ENCODE data around the gene TAGAP. TPM values are rescaled to one million over a fixed set of nuclear protein-coding genes. Genes with fewer than 3 reads are reported as not detected.

The TAGAP gene
- total and polyA plus RNA-seq, 9 of the 15 experiments (the other 6 are each of a cell fraction or from before 2014, with no cell fraction given) = 0.07 TPM; not detected in 8

GRCh38 chr6:158999666-159000403 is 45.0 kb downstream of the TAGAP start, which contains the start of gene RSPH3 (continued):
- TF ChIP-seq GABPB1 (CRISPR knock-in tag; IDR thresholded peaks at IDR 0.05) = peak; percentile 99
- no peak for TF ChIP-seq NR1H2 (CRISPR knock-in tag; IDR thresholded peaks at IDR 0.05)
- TF ChIP-seq EP400 (IDR thresholded peaks at IDR 0.05) = peak; percentile 99
- TF ChIP-seq CREB1 (IDR thresholded peaks at IDR 0.05) = no peak; the same call in 1 of the 2 replicates
- peak; percentile 64 for TF ChIP-seq CREB1 (CRISPR knock-in tag; IDR thresholded peaks at IDR 0.05)
- TF ChIP-seq CREM (IDR thresholded peaks at IDR 0.05; ENCODE audit: low read depth) = no peak
- no peak for TF ChIP-seq PRMT5 (CRISPR knock-in tag; IDR thresholded peaks at IDR 0.05)
- no peak for TF ChIP-seq ZNF561 (CRISPR knock-in tag; conservative IDR thresholded peaks at IDR 0.05)
- no peak for TF ChIP-seq TCF7L2 (IDR thresholded peaks at IDR 0.05; ENCODE audit: low read depth, low read length)
- TF ChIP-seq ILK (tag; IDR thresholded peaks at IDR 0.05; ENCODE audit: borderline replicate concordance, low read depth) = no peak

GRCh38 chr6:158999154-158999665 is 45.6 kb downstream of the TAGAP start:
- H3K79me2 ChIP-seq (ENCODE audit: control insufficient read depth, insufficient read depth, low read length) = peaks cover 10% of the 10 kb centered on the region; the same call in 2 of the 3 replicates
- intact Hi-C loops (cut with micrococcal nuclease) = no loop called here
- H2AFZ ChIP-seq (ENCODE audit: low read depth, low read length) = peak overlapping the region; percentile 96
- TF ChIP-seq, protein P1, sequence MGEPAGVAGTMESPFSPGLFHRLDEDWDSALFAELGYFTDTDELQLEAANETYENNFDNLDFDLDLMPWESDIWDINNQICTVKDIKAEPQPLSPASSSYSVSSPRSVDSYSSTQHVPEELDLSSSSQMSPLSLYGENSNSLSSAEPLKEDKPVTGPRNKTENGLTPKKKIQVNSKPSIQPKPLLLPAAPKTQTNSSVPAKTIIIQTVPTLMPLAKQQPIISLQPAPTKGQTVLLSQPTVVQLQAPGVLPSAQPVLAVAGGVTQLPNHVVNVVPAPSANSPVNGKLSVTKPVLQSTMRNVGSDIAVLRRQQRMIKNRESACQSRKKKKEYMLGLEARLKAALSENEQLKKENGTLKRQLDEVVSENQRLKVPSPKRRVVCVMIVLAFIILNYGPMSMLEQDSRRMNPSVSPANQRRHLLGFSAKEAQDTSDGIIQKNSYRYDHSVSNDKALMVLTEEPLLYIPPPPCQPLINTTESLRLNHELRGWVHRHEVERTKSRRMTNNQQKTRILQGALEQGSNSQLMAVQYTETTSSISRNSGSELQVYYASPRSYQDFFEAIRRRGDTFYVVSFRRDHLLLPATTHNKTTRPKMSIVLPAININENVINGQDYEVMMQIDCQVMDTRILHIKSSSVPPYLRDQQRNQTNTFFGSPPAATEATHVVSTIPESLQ (CRISPR knock-in tag; IDR thresholded peaks at IDR 0.05) = no peak
- no peak for TF ChIP-seq SRSF9 (IDR thresholded peaks at IDR 0.05; ENCODE audit: borderline replicate concordance, low read depth, low read length)
- no peak for TF ChIP-seq KAT7 (CRISPR knock-in tag; IDR thresholded peaks at IDR 0.05; ENCODE audit: borderline replicate concordance)
- TF ChIP-seq EZH2 (IDR thresholded peaks at IDR 0.05; ENCODE audit: borderline replicate concordance, low read depth, low read length) = no peak
- TF ChIP-seq MYNN (IDR thresholded peaks at IDR 0.05) = peak; percentile 30; the same call in 1 of the 2 replicates
- no peak for TF ChIP-seq MYNN (CRISPR knock-in tag; IDR thresholded peaks at IDR 0.05)
- no peak for TF ChIP-seq JUN (IDR thresholded peaks at IDR 0.05; ENCODE audit: borderline replicate concordance, low read depth, low read length)
- peak; percentile 75; the same call in 1 of the 2 replicates for TF ChIP-seq JUN (CRISPR knock-in tag; IDR thresholded peaks at IDR 0.05; ENCODE audit: borderline replicate concordance)
- TF ChIP-seq BRCA1 (IDR thresholded peaks at IDR 0.05) = no peak
- 0 out of 2 replicates have a peak, but pooled peaks have one; percentile 31 for TF ChIP-seq BRCA1 (CRISPR knock-in tag; IDR thresholded peaks at IDR 0.05)
- TF ChIP-seq SMC3 (conservative IDR thresholded peaks at IDR 0.05; ENCODE audit: insufficient read depth, low read depth, low read length) = 0 out of 2 replicates have a peak, but pooled peaks have one; percentile 11

More at GRCh38 chr6:158999154-158999665, 45.6 kb downstream of the TAGAP start:
- CTCF ChIA-PET (ENCODE audit: low intra/inter-chr PET ratio) = interaction anchor here (0.9 kb wide), 1 partner anchor 205 kb away, joined by 3 read pairs; no protein-coding TSS in a partner anchor
- Histone ChIP-seq H3K9me3 (replicated peaks; ENCODE audit: control insufficient read depth, insufficient read depth, low read depth, low read length) (no peaks in the 10 kb centered on the region), H3K4me1 (replicated peaks in 1 of 2; ENCODE audit: control insufficient read depth in 2 of 2, insufficient read depth in 2 of 2, low read length in 2 of 2) (peaks cover 4 to 19% of the 10 kb centered on the region in 2 experiments; a peak in 4 of 5 replicates), H3K9ac (ENCODE audit: insufficient read depth in 1 of 2, low read depth in 2 of 2, low read length in 2 of 2) (peak overlapping the region; percentile 83 to 88), H3K4me3 (peak overlapping the region; percentile 68), H4K20me1 (replicated peaks; ENCODE audit: control insufficient read depth, insufficient read depth, low read length) (no peaks in the 10 kb centered on the region), H3K27me3 (ENCODE audit: control insufficient read depth in 2 of 2, insufficient read depth in 2 of 2, low read length in 2 of 2) (no peaks in the 10 kb centered on the region), H3K9me1 (ENCODE audit: control insufficient read depth, insufficient read depth, low read length) (no peaks in the 10 kb centered on the region), H3K4me2 (ENCODE audit: insufficient read depth, low read length) (peak overlapping the region; percentile 92), H3K27ac (ENCODE audit: extremely low read depth, low read depth, low read length) (peak overlapping the region; percentile 3; the same call in 2 of the 3 replicates), H3K36me3 (ENCODE audit: control insufficient read depth, insufficient read depth, low read length) (no peaks in the 10 kb centered on the region)
- FAIRE-seq (peak; percentile 32), DNase-seq (ENCODE audit: extremely low read depth in 1 of 4, low spot score in 3 of 4) (no peak), ATAC-seq (peak; percentile 29)
- POLR2A ChIA-PET = interaction anchor here (1.0 to 1.6 kb wide), 3 partner anchors 12 to 187 kb away, joined by 4 to 6 read pairs (median 5); no protein-coding TSS in a partner anchor
- BruUV-seq (replicated peaks) = TSS peak; percentile 50
- under 1% methylated on average over 23 of the region's 24 CpGs for WGBS (ENCODE audit: insufficient coverage, low coverage, missing lambda C conversion rate)
- in situ Hi-C loops (cut with MboI) = loop anchor here (25.0 kb wide), 1 partner anchor 287 kb away; no protein-coding TSS in a partner anchor
